MG63 (cell line): ENCODE data around the gene ZMAT1. TPM values are rescaled to one million over a fixed set of nuclear protein-coding genes. Genes with fewer than 3 reads are reported as not detected.
"Not testable (repeated sequence)": the region's sequence is repeated elsewhere in the genome, so short reads cannot be mapped to it uniquely, and the experiment has no call there.

ENCODE experiments used
- DNase-seq: peaks from one replicate; pipeline ENCODE4 v3.0.0-alpha.2; 2020
- H3K27me3 ChIP-seq: fragments of 250-450 bp; sonication (Bioruptor Pico); 2 replicates; pipeline ENCODE4 v1.5.1; 2020; ENCODE audit warnings: mild to moderate bottlenecking, moderate library complexity
- H3K36me3 ChIP-seq: fragments of 250-450 bp; sonication (Bioruptor Pico); 2 replicates; pipeline ENCODE4 v1.5.1; 2020; ENCODE audit warnings: mild to moderate bottlenecking, moderate library complexity
- H3K4me3 ChIP-seq: fragments of 250-450 bp; sonication (Bioruptor Pico); 2 replicates; pipeline ENCODE4 v1.5.1; 2020; ENCODE audit warnings: mild to moderate bottlenecking, moderate library complexity
- H3K9me3 ChIP-seq: fragments of 250-450 bp; sonication (Bioruptor Pico); 2 replicates; pipeline ENCODE4 v1.5.1; 2020; ENCODE audit warnings: mild to moderate bottlenecking, moderate library complexity
- total RNA-seq: library from RNA; depleted of rRNA; stranded (reverse); fragments of >200 nt; shearing (Covaris generic); gene quantifications from 2 replicates; pipeline ENCODE4 v1.2.3, GENCODE V29; 2014; ENCODE audit warnings: low replicate concordance; rRNA removed

The ZMAT1 gene
- not detected in 2 replicates for total RNA-seq

DNA sequence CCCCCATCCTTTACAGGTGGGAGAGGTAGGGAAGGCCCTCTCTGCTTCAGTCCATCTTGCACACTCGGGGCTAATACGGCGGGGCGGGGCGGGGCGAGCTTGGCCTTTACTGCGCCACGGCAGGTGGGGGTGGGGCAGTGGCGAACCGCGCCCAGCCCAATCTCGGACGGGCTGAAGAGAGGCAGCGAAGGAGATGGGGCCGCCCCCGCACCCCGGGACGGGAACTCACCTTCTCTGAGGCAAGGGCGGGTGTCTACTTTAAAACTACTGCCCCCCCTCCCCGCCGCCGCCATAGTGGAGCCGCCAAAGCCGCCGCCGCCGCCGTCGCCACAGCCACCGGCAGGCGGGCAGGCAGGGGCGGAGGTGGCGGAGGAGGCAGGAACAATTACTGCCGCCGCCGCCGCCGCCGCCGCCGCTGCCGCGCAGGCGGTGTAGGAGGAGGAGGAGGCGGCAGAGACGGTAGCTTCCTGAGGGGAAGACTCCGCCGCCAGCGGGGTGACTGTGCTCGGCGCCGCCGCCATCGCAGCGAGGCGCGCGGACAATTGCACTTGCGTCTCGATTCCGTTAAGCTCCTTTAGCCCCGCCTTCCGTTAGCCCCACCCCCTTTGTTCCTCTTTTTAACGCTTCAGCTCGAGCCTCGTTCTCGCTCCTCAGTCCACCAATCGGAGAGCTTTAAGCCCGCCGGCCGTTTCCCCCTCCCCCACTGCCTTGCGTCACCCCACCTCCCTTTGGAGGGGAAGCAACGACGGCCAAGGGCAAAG, at the start of gene ZMAT1:
ZMAT1 (minus strand) TSS at position 540 of the 761 bp plus-strand sequence; CDS start at position 521, 19 bp downstream.
- no peaks in the 10 kb centered on the region for H3K36me3 ChIP-seq
- no peaks in the 10 kb centered on the region for H3K27me3 ChIP-seq
- H3K9me3 ChIP-seq: no peaks in the 10 kb centered on the region
- H3K4me3 ChIP-seq: peak within 1 kb of the TSS; percentile 33
- peak; percentile 38 for DNase-seq

- Histone ChIP-seq H3K4me3 (no peak overlapping the region), H3K27me3 (no peaks in the 10 kb centered on the region), H3K9me3 (no peaks in the 10 kb centered on the region), H3K36me3 (no peaks in the 10 kb centered on the region)
- no peak for DNase-seq
Observed at GRCh38 chrX:101977106-101977505, 45.3 kb upstream of the ZMAT1 start.

GRCh38 chrX:101973066-101973465, 41.2 kb upstream of the ZMAT1 start:
- H3K4me3 ChIP-seq: no peak overlapping the region
- DNase-seq: no peak
- H3K9me3 ChIP-seq: no peaks in the 10 kb centered on the region
- no peaks in the 10 kb centered on the region for H3K27me3 ChIP-seq
- H3K36me3 ChIP-seq: no peaks in the 10 kb centered on the region

- H3K27me3 ChIP-seq, H3K4me3 ChIP-seq, DNase-seq, H3K9me3 ChIP-seq, H3K36me3 ChIP-seq: not testable (repeated sequence)
Observed at GRCh38 chrX:101964923-101965539, 33.2 kb upstream of the ZMAT1 start.

- H3K9me3 ChIP-seq: no peaks in the 10 kb centered on the region
- H3K36me3 ChIP-seq: no peaks in the 10 kb centered on the region
- no peaks in the 10 kb centered on the region for H3K27me3 ChIP-seq
- no peak overlapping the region for H3K4me3 ChIP-seq
- DNase-seq: no peak
Observed at GRCh38 chrX:101958139-101958538, 26.3 kb upstream of the ZMAT1 start.

- DNase-seq: no peak
- Histone ChIP-seq H3K4me3 (no peak overlapping the region), H3K9me3 (no peaks in the 10 kb centered on the region), H3K27me3 (no peaks in the 10 kb centered on the region), H3K36me3 (no peaks in the 10 kb centered on the region)
Observed at GRCh38 chrX:101957174-101957573, 25.3 kb upstream of the ZMAT1 start.

GRCh38 chrX:101956556-101956955, 24.7 kb upstream of the ZMAT1 start:
- DNase-seq: no peak
- Histone ChIP-seq H3K27me3 (no peaks in the 10 kb centered on the region), H3K9me3 (no peaks in the 10 kb centered on the region), H3K36me3 (no peaks in the 10 kb centered on the region), H3K4me3 (no peak overlapping the region)

GRCh38 chrX:101950581-101950980, 18.8 kb upstream of the ZMAT1 start:
- Histone ChIP-seq H3K27me3 (no peaks in the 10 kb centered on the region), H3K4me3 (no peak overlapping the region), H3K36me3 (no peaks in the 10 kb centered on the region), H3K9me3 (no peaks in the 10 kb centered on the region)
- no peak for DNase-seq

DNA sequence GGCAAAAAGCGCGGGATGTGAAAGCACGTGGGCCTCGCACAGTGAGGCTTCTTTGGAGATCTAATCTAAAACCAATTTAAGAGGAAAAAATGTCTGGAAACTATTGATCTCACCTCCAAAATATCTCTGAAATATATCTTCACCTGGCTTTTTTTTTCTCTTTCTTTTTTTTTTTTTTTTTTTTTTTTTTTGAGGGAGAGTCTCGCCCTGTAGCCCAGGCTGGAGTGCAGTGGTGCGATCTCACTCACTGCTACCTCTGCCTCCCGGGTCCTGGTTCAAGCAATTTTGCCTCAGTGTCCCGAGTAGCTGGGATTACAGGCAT, 383 bp upstream of the ZMAT1 start:
- Histone ChIP-seq H3K4me3 (peak overlapping the region; percentile 33), H3K36me3 (no peaks in the 10 kb centered on the region), H3K27me3 (no peaks in the 10 kb centered on the region), H3K9me3 (no peaks in the 10 kb centered on the region)
- no peak for DNase-seq

GRCh38 chrX:101931136-101931487, 715 bp downstream of the ZMAT1 start:
- no peak for DNase-seq
- H3K36me3 ChIP-seq: no peaks in the 10 kb centered on the region
- no peaks in the 10 kb centered on the region for H3K9me3 ChIP-seq
- H3K27me3 ChIP-seq: no peaks in the 10 kb centered on the region
- no peak overlapping the region for H3K4me3 ChIP-seq

- no peaks in the 10 kb centered on the region for H3K36me3 ChIP-seq
- H3K27me3 ChIP-seq: no peaks in the 10 kb centered on the region
- no peaks in the 10 kb centered on the region for H3K9me3 ChIP-seq
- DNase-seq: no peak
- H3K4me3 ChIP-seq: no peak overlapping the region
Observed at GRCh38 chrX:101925733-101926132, 6.1 kb downstream of the ZMAT1 start.

- Histone ChIP-seq H3K4me3 (no peak overlapping the region), H3K9me3 (no peaks in the 10 kb centered on the region), H3K27me3 (no peaks in the 10 kb centered on the region), H3K36me3 (no peaks in the 10 kb centered on the region)
- DNase-seq: no peak
Observed at GRCh38 chrX:101918751-101919150, 13.1 kb downstream of the ZMAT1 start.

DNA sequence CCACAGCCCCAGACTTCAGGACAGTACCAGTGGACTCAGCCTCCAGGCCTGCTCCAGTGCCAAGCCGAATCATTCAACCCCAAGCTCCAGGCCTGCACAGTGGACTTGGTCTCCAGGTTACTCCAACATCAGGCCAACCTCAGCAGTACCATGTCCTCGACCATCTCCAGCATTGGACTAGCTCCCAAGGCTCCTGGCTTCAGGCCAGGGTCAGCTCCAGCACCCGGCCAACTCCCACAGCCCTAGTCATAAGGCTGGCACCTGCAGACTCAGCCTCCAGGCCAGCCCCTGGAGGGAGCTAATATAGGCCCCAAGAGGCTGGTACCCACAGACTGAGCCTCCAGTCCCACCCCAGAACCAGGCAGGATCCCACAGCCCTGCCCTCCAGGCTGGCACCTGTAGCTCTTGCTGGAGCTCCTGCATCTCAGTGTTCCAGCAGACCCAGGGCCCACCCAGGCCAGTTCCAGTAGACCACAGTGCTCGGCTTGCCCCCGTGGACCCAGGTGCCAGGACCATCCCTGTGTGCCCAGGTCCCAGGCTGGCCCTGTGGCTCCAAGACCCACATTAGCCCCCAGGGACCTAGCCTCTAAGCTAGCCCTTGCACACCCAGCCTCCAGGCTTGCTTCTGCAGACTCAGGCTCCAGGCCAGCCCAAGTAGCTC, 25.6 kb downstream of the ZMAT1 start:
- DNase-seq: no peak
- Histone ChIP-seq H3K36me3 (no peaks in the 10 kb centered on the region), H3K4me3 (no peak overlapping the region), H3K27me3 (no peaks in the 10 kb centered on the region), H3K9me3 (no peaks in the 10 kb centered on the region)

GRCh38 chrX:101904996-101905395, 26.8 kb downstream of the ZMAT1 start:
- no peak for DNase-seq
- Histone ChIP-seq H3K36me3 (no peaks in the 10 kb centered on the region), H3K4me3 (no peak overlapping the region), H3K9me3 (no peaks in the 10 kb centered on the region), H3K27me3 (no peaks in the 10 kb centered on the region)
